HUES64 (cell line): ENCODE results near the gene CASP9.
"Not testable (repeated sequence)": the region's sequence is repeated elsewhere in the genome, so short reads cannot be mapped to it uniquely, and the experiment has no call there.

Experiments used
- H3K27ac ChIP-seq: 2 replicates; pipeline ENCODE4 v1.7.0; 2013; ENCODE audit warnings: low read depth, low read length, inconsistent platforms
- H3K27me3 ChIP-seq: 2 replicates; pipeline ENCODE4 v1.6.1; 2013; ENCODE audit warnings: mild to moderate bottlenecking, low read length; ENCODE audit not compliant: insufficient read depth
- H3K36me3 ChIP-seq: 2 replicates; pipeline ENCODE4 v1.6.1; 2013; ENCODE audit warnings: mild to moderate bottlenecking, low read length; ENCODE audit not compliant: insufficient read depth
- H3K4me1 ChIP-seq: 2 replicates; pipeline ENCODE4 v1.6.1; 2013; ENCODE audit warnings: mild to moderate bottlenecking, low read length, moderate library complexity; ENCODE audit not compliant: insufficient read depth
- H3K4me3 ChIP-seq: 2 replicates; pipeline ENCODE4 v1.5.1; 2013; ENCODE audit warnings: mild to moderate bottlenecking, low read length, moderate library complexity
- H3K9ac ChIP-seq: 2 replicates; pipeline ENCODE4 v1.6.1; 2013; ENCODE audit warnings: mild to moderate bottlenecking, low read depth, low read length
- H3K9me3 ChIP-seq: 2 replicates; pipeline ENCODE4 v1.6.1; 2013; ENCODE audit warnings: low read depth, low read length; ENCODE audit not compliant: insufficient read depth
- WGBS: fragments of 150-250, 120-280 bp; methylation state at CpG from one replicate; pipeline ENCODE4 v1.1.7; 2013; ENCODE audit warnings: missing lambda C conversion rate; 5-methylcytosine and 5-hydroxymethylcytosine counted together

Gene CASP9

GRCh38 chr1:15477646-15478212, 46.3 kb downstream of the CASP9 start:
- Histone ChIP-seq H3K27ac (no peak overlapping the region), H3K36me3 (no peaks in the 10 kb centered on the region), H3K9me3 (no peaks in the 10 kb centered on the region), H3K27me3 (no peaks in the 10 kb centered on the region), H3K9ac (no peak overlapping the region), H3K4me1 (no peaks in the 10 kb centered on the region), H3K4me3 (no peak overlapping the region)
- 95% methylated on average over 5 of the region's 5 CpGs for WGBS

- no peak overlapping the region for H3K9ac ChIP-seq
- H3K4me1 ChIP-seq, result no peaks in the 10 kb centered on the region
- WGBS, result 86% methylated on average over 2 of the region's 3 CpGs
- H3K27me3 ChIP-seq, result no peaks in the 10 kb centered on the region
- H3K27ac ChIP-seq, result no peak overlapping the region
- no peak overlapping the region for H3K4me3 ChIP-seq
- no peaks in the 10 kb centered on the region for H3K36me3 ChIP-seq
- no peaks in the 10 kb centered on the region for H3K9me3 ChIP-seq
Measured at GRCh38 chr1:15476927-15477326, 47.1 kb downstream of the CASP9 start.

- 88% methylated on average over 5 of the region's 5 CpGs for WGBS
- no peaks in the 10 kb centered on the region for H3K27me3 ChIP-seq
- H3K9me3 ChIP-seq, result no peaks in the 10 kb centered on the region
- H3K4me3 ChIP-seq, result no peak within 1 kb of the TSS
- H3K4me1 ChIP-seq, result no peaks in the 10 kb centered on the region
- H3K36me3 ChIP-seq, result no peaks in the 10 kb centered on the region
- no peak within 1 kb of the TSS for H3K27ac ChIP-seq
- no peak within 1 kb of the TSS for H3K9ac ChIP-seq
Measured at GRCh38 chr1:15475752-15476314, 48.2 kb downstream of the CASP9 start, which contains the start of gene CELA2B. Gene CELA2B, plus strand, starts transcription at chr1:15476104. Its CDS starts 22 bp downstream, at chr1:15476126.

- H3K4me3 ChIP-seq, result no peak overlapping the region
- H3K27me3 ChIP-seq, result no peaks in the 10 kb centered on the region
- no peak overlapping the region for H3K27ac ChIP-seq
- no peaks in the 10 kb centered on the region for H3K9me3 ChIP-seq
- no peaks in the 10 kb centered on the region for H3K4me1 ChIP-seq
- 91% methylated on average over 11 of the region's 11 CpGs for WGBS
- no peaks in the 10 kb centered on the region for H3K36me3 ChIP-seq
- H3K9ac ChIP-seq, result no peak overlapping the region
Measured at GRCh38 chr1:15472587-15472986, 51.4 kb downstream of the CASP9 start.

- H3K4me1 ChIP-seq, H3K27me3 ChIP-seq, H3K4me3 ChIP-seq, H3K9me3 ChIP-seq, H3K27ac ChIP-seq, H3K9ac ChIP-seq, H3K36me3 ChIP-seq: not testable (repeated sequence)
- 92% methylated on average over 6 of the region's 6 CpGs for WGBS
Measured at GRCh38 chr1:15471723-15472122, 52.3 kb downstream of the CASP9 start.

GRCh38 chr1:15471067-15471466, 52.9 kb downstream of the CASP9 start:
- 94% methylated on average over 5 of the region's 5 CpGs for WGBS
- H3K36me3 ChIP-seq, H3K4me1 ChIP-seq, H3K27ac ChIP-seq, H3K9ac ChIP-seq, H3K9me3 ChIP-seq, H3K27me3 ChIP-seq, H3K4me3 ChIP-seq: not testable (repeated sequence)

GRCh38 chr1:15469821-15470448, 54.1 kb downstream of the CASP9 start:
- not testable (repeated sequence) for H3K27me3 ChIP-seq, H3K9ac ChIP-seq, H3K4me3 ChIP-seq, H3K27ac ChIP-seq, H3K36me3 ChIP-seq, H3K4me1 ChIP-seq, H3K9me3 ChIP-seq
- 92% methylated on average over 9 of the region's 9 CpGs for WGBS

- Histone ChIP-seq H3K36me3 (no peaks in the 10 kb centered on the region), H3K4me3 (no peak overlapping the region), H3K9ac (no peak overlapping the region), H3K27me3 (no peaks in the 10 kb centered on the region), H3K4me1 (no peaks in the 10 kb centered on the region), H3K27ac (no peak overlapping the region), H3K9me3 (no peaks in the 10 kb centered on the region)
- WGBS, result 82% methylated on average over 3 of the region's 3 CpGs
Measured at GRCh38 chr1:15469361-15469760, 54.7 kb downstream of the CASP9 start.

GRCh38 chr1:15468145-15468544, 55.9 kb downstream of the CASP9 start:
- Histone ChIP-seq H3K27me3 (no peaks in the 10 kb centered on the region), H3K9me3 (no peaks in the 10 kb centered on the region), H3K27ac (no peak overlapping the region), H3K4me3 (no peak overlapping the region), H3K4me1 (no peaks in the 10 kb centered on the region), H3K9ac (no peak overlapping the region), H3K36me3 (no peaks in the 10 kb centered on the region)

GRCh38 chr1:15466955-15467625, 56.9 kb downstream of the CASP9 start:
- H3K27me3 ChIP-seq, H3K4me1 ChIP-seq, H3K36me3 ChIP-seq, H3K9me3 ChIP-seq, H3K9ac ChIP-seq, H3K4me3 ChIP-seq, H3K27ac ChIP-seq: not testable (repeated sequence)
- 96% methylated on average over 19 of the region's 22 CpGs for WGBS

GRCh38 chr1:15465674-15466073, 58.3 kb downstream of the CASP9 start:
- 90% methylated on average over 7 of the region's 7 CpGs for WGBS

More at GRCh38 chr1:15465674-15466073, 58.3 kb downstream of the CASP9 start:
- Histone ChIP-seq H3K4me3 (no peak overlapping the region), H3K4me1 (no peaks in the 10 kb centered on the region), H3K27me3 (no peaks in the 10 kb centered on the region), H3K36me3 (no peaks in the 10 kb centered on the region), H3K9me3 (no peaks in the 10 kb centered on the region), H3K9ac (no peak overlapping the region), H3K27ac (no peak overlapping the region)
